Heart left ventricle (tissue), 16 donors: ENCODE results near the gene COL27A1. TPM values are rescaled to one million over a fixed set of nuclear protein-coding genes. Genes with fewer than 3 reads are reported as not detected.
"Not testable (repeated sequence)": the region's sequence is repeated elsewhere in the genome, so short reads cannot be mapped to it uniquely, and the experiment has no call there.

ENCODE experiments used
- ATAC-seq, 4 donors: fragments of 200-7000 bp; cut with Tn5 transposase; one replicate each; pipeline ENCODE4 v1.9.1; 2020 to 2022; ENCODE audit warnings: moderate library complexity in 4 of 4, mild to moderate bottlenecking in 3 of 4, moderate number of reproducible peaks in 1 of 4
- DNase-seq, 5 donors: peaks; one replicate each; pipeline ENCODE4 v3.0.0-alpha.2; 2020
- H3K27ac ChIP-seq, 12 donors: fragments of 200-600 bp; sonication (generic) in 4 of 12; one replicate each; pipeline versions ENCODE4 v1.5.0 to v1.8.0; 2016 to 2022; ENCODE audit warnings: mild to moderate bottlenecking in 2 of 12
- H3K27me3 ChIP-seq, 9 donors: fragments of 200-600 bp; sonication (generic) in 2 of 9; one replicate each; pipeline versions ENCODE4 v1.5.1 to v1.8.0; 2016 to 2022; ENCODE audit warnings: mild to moderate bottlenecking in 3 of 9
- H3K36me3 ChIP-seq, 9 donors: fragments of 200-600 bp; sonication (generic) in 2 of 9; one replicate each; pipeline versions ENCODE4 v1.5.0 to v1.8.0; 2018 to 2022; ENCODE audit warnings: mild to moderate bottlenecking in 2 of 9
- H3K4me1 ChIP-seq, 12 donors: fragments of 200-600 bp; sonication (generic) in 4 of 12; one replicate each; pipeline versions ENCODE4 v1.5.0 to v1.8.0; 2016 to 2022; ENCODE audit warnings: mild to moderate bottlenecking in 3 of 12
- H3K4me3 ChIP-seq, 12 donors: fragments of 200-600 bp; sonication (generic) in 4 of 12; one replicate each; pipeline versions ENCODE4 v1.5.0 to v1.8.0; 2017 to 2022; ENCODE audit warnings: mild to moderate bottlenecking in 9 of 12, moderate library complexity in 4 of 12
- H3K9me3 ChIP-seq, 12 donors: fragments of 200-600 bp; sonication (generic) in 4 of 12; one replicate each; pipeline versions ENCODE4 v1.5.0 to v1.8.0; 2016 to 2022; ENCODE audit warnings: mild to moderate bottlenecking in 1 of 12
- CTCF ChIP-seq, 12 donors: fragments of 200-600 bp; sonication (generic) in 4 of 12; IDR thresholded peaks; one replicate each; pipeline versions ENCODE4 v1.5.0 to v1.8.0; 2018 to 2022; ENCODE audit warnings: antibody characterized with exemption in 12 of 12, mild to moderate bottlenecking in 5 of 12
- POLR2A ChIP-seq, 2 donors: fragments of 450-650 bp; IDR thresholded peaks; one replicate each; pipeline ENCODE4 v1.6.1; 2017; ENCODE audit warnings: antibody characterized with exemption in 2 of 2, mild to moderate bottlenecking in 2 of 2, moderate library complexity in 2 of 2
- WGBS, 4 donors: extraction: QIAGEN DNeasy Blood & Tissue Kit in 2 of 4; methylation state at CpG; one replicate each; pipeline versions ENCODE4 v1.1.5 to v1.1.7; 2013 to 2018; 5-methylcytosine and 5-hydroxymethylcytosine counted together
- intact Hi-C, 10 donors: fragments of 100-400 bp; cut with DNase I; formaldehyde crosslinking; loops; one replicate each; pipeline versions ENCODE4 v1.11.1 to v1.14.2; 2022
- polyA plus RNA-seq, 2 donors: library from polyadenylated mRNA; stranded (reverse); fragments of 200-250 nt; gene quantifications; one replicate each; pipeline ENCODE4 v1.2.3, GENCODE V29; 2013
- total RNA-seq, 9 donors: library from RNA; depleted of rRNA in 2 of 9; stranded (reverse); fragments of >200 nt in 2 of 9; fragmentation: NEBNext Ultra II Directional in 3 of 9; extraction: Animal tissue kit (Norgen Biotek cat#: 25700) in 3 of 9; gene quantifications; one replicate each; pipeline versions ENCODE4 v1.1.0 to v1.2.4, GENCODE V29; 2016 to 2023
- donor health status: ischemic (EF 13 %, LVEDD 7.1; RV severe dilation, severe dysfunction).
- donor health status: healthy with polysubstance abuse.
- donor health status: DM: no; HTN: yes; CAD: no.
- donor health status: DM: no; HTN: no; CAD: no.
- donor health status: ischemic (EF 25% LVEDD 6.9; RV normal size, moderate dysfunction).
- donor health status: ischemic (EF 25% LVEDD 5.7; RV mildly dilated, moderate dysfunction).
- donor health status: healthy.
- donor health status: DM: yes; HTN: yes; CAD: no.
- donor health status: ischemic (EF 35%, LVEDD 5.7; RV mildly dilated, moderate dysfunction).
- donor health status: nonischemic (EF 11% LVEDD 7.7; RV severe dilation, severe dysfunction).
- donor health status: DM: yes; HTN: yes; CAD: no.
- donor health status: PGD.
- donor health status: ischemic (EF 29% LVEDD 5.4; RV normal size, mild dysfunction).
- donor health status: nonischemic (EF 23%, LVEDD 6.1; RV moderate dilation, normal function).

COL27A1 gene
- total and polyA plus RNA-seq, 11 donors, result 2.3 to 14.2 (median 5.2) TPM

- Histone ChIP-seq H3K4me1 (no peaks in the 10 kb centered on the region), H3K9me3 (no peaks in the 10 kb centered on the region), H3K4me3 (no peak overlapping the region), H3K36me3 (no peaks in the 10 kb centered on the region), H3K27ac (no peak overlapping the region), H3K27me3 (peaks cover 0 to 7% (median 0%) of the 10 kb centered on the region in 9 donors)
- no peak for ATAC-seq
- intact Hi-C loops, result no loop called here
- DNase-seq, result no peak
- no peak for TF ChIP-seq CTCF (IDR thresholded peaks at IDR 0.05)
- no peak for TF ChIP-seq POLR2A (IDR thresholded peaks at IDR 0.05)
- WGBS, 4 donors, result 81 to 92% (median 82%) methylated on average over 8 of the region's 8 CpGs
These were observed 166.4 kb downstream of the COL27A1 start for GRCh38 chr9:114321759-114322158.

GRCh38 chr9:114322160-114322818 lies 167.0 kb downstream of the COL27A1 start:
- 76 to 80% (median 77%) methylated on average over 11 to 12 of the region's 12 CpGs for WGBS, 4 donors
- H3K4me1 ChIP-seq, H3K27me3 ChIP-seq, H3K4me3 ChIP-seq, intact Hi-C loops, H3K27ac ChIP-seq, DNase-seq, H3K36me3 ChIP-seq, ATAC-seq, H3K9me3 ChIP-seq: not testable (repeated sequence)

- WGBS, 4 donors, result 73 to 89% (median 80%) methylated on average over 3 to 5 of the region's 15 CpGs
- H3K27me3 ChIP-seq, H3K4me1 ChIP-seq, H3K4me3 ChIP-seq, DNase-seq, intact Hi-C loops, H3K27ac ChIP-seq, H3K36me3 ChIP-seq, H3K9me3 ChIP-seq: not testable (repeated sequence)
- peak; percentile 9 to 33 (median 24) for ATAC-seq
These were observed 167.6 kb downstream of the COL27A1 start, which contains the start of gene ORM1 for GRCh38 chr9:114322831-114323531. ORM1 (plus strand) TSS chr9:114323098; CDS start chr9:114323134, 36 bp downstream.

- DNase-seq, H3K9me3 ChIP-seq, ATAC-seq, H3K36me3 ChIP-seq, intact Hi-C loops, H3K4me3 ChIP-seq, H3K4me1 ChIP-seq, H3K27ac ChIP-seq: not testable (repeated sequence)
- H3K27me3 ChIP-seq, result peaks cover 0 to 10% (median 3%) of the 10 kb centered on the region in 9 donors
- WGBS, 4 donors, result 55 to 73% (median 67%) methylated on average over 6 of the region's 6 CpGs
These were observed 168.5 kb downstream of the COL27A1 start for GRCh38 chr9:114323849-114324248.

- intact Hi-C loops, result no loop called here
- WGBS, 4 donors, result 88 to 92% (median 90%) methylated on average over 8 of the region's 8 CpGs
- Histone ChIP-seq H3K27ac (no peak overlapping the region), H3K27me3 (peaks cover 0 to 10% (median 3%) of the 10 kb centered on the region in 9 donors), H3K36me3 (no peaks in the 10 kb centered on the region), H3K9me3 (no peaks in the 10 kb centered on the region), H3K4me1 (no peaks in the 10 kb centered on the region), H3K4me3 (no peak overlapping the region)
- DNase-seq (no peak), ATAC-seq (no peak)
- no peak for TF ChIP-seq POLR2A (IDR thresholded peaks at IDR 0.05)
- no peak for TF ChIP-seq CTCF (IDR thresholded peaks at IDR 0.05)
These were observed 169.2 kb downstream of the COL27A1 start for GRCh38 chr9:114324492-114324891.

GRCh38 chr9:114324965-114325364 lies 169.6 kb downstream of the COL27A1 start:
- H3K9me3 ChIP-seq, H3K36me3 ChIP-seq, H3K27ac ChIP-seq, H3K4me3 ChIP-seq, intact Hi-C loops, H3K27me3 ChIP-seq, H3K4me1 ChIP-seq, DNase-seq: not testable (repeated sequence)
- ATAC-seq, result peak in 1 of 4 donors; percentile 17
- WGBS, 4 donors, result 80 to 87% (median 84%) methylated on average over 3 to 9 of the region's 9 CpGs

GRCh38 chr9:114325684-114326254 lies 170.4 kb downstream of the COL27A1 start:
- ATAC-seq, H3K9me3 ChIP-seq, H3K4me3 ChIP-seq, H3K4me1 ChIP-seq, H3K27me3 ChIP-seq, H3K27ac ChIP-seq, H3K36me3 ChIP-seq, DNase-seq, intact Hi-C loops: not testable (repeated sequence)
- WGBS, 4 donors, result 80 to 86% (median 84%) methylated on average over 3 of the region's 3 CpGs
